Measurements from ENCODE around the gene KIN. TPM values are rescaled to one million over a fixed set of nuclear protein-coding genes. Genes with fewer than 3 reads are reported as not detected.
"Not testable (repeated sequence)": the region's sequence is repeated elsewhere in the genome, so short reads cannot be mapped to it uniquely, and the experiment has no call there.

KIN gene
- total RNA-seq (2014; rRNA removed; shearing (Covaris generic)) = 15.7 and 16.6 TPM in 2 replicates

- peak; percentile 96 for DNase-seq (ENCODE audit: low read depth)
Measured at GRCh38 chr10:7787857-7788638, at the start of gene KIN, which contains the start of gene ATP5F1C. TSS of gene KIN (minus strand) at chr10:7787993. CDS start at chr10:7787933, 60 bp downstream. TSS of gene ATP5F1C (plus strand) at chr10:7788177. CDS start at chr10:7788208, 31 bp downstream.

DNA sequence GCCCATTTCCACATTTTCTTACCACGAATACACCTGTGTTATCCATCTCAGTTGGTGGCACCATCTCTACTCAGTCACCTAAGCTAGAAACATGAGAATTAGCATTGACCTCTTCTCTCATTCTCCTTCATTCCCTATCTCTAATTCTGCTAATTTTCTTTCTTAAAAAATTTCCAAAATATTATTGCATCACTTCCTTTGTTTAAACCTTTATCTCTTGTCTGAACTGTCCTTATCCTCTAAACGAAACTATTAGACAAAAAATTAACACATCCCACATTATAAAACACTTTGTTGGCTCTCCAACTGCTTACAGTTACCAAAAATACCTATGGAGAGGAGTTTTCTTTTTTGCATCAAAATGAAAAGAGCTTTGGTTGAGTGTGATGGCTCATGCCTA lies 48.8 kb upstream of the KIN start:
- no peak for DNase-seq (ENCODE audit: low read depth)

GRCh38 chr10:7834262-7834661 lies 46.5 kb upstream of the KIN start:
- no peak for DNase-seq (ENCODE audit: low read depth)

DNA sequence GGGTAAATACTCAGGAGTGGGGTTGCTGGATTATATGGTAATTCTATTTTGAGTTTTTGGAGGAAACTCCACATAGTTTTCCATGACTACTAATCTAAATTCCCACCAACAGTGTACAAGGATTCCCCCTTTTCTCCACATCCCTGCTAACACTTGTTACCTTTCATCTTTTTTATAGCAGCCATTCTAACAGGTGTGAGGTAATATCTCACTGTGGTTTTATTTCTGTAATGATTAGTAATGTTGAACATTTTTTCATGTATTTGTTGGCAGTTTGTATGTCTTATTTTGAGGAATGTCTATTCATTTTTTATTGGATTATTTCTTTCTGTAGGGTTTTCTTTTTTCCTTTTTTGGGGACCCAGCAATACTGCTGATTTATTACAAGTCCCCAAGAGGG lies 45.4 kb upstream of the KIN start:
- no peak for DNase-seq (ENCODE audit: low read depth)

DNA sequence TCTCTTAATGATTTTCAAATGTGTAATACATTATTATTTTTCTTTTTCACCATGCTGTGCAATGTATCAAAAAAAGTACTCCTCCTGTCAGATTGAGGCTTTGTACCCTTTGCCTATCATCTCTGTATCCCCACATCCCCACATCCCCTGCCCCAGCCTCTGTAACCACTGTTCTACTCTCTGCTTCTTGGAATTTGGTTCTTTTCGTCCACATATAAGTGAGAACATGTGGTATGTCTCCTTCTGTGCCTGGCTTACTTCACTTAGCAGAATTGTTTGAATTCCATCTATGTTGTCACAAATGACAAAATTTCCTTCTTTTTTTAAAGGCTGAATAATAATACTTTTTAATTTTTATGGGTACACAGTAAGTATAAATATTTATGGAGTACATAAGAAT lies 44.3 kb upstream of the KIN start:
- DNase-seq (ENCODE audit: low read depth) = no peak

GRCh38 chr10:7829289-7829834 lies 41.6 kb upstream of the KIN start:
- DNase-seq (ENCODE audit: low read depth) = no peak

- peak; percentile 42 for DNase-seq (ENCODE audit: low read depth)
Measured at GRCh38 chr10:7826971-7827370, 39.2 kb upstream of the KIN start.

DNA sequence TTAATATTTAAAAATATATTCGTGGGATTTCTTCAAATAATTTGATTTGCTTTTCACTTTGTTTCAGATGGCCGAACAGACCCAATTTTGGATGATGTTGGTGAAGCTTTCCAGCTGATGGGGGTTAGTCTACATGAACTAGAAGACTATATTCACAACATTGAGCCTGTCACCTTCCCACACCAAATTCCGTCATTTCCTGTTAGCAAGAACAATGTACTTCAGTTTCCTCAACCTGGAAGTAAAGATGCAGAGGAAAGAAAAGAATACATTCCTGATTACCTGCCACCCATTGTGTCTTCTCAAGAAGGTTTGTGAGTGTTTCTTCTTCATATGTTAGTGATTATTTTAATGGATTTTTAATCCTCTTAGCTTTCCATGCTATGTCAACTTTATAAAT lies 36.5 kb upstream of the KIN start:
- DNase-seq (ENCODE audit: low read depth) = no peak

GRCh38 chr10:7819121-7819460 lies 31.3 kb upstream of the KIN start:
- peak; percentile 19 for DNase-seq (ENCODE audit: low read depth)

DNA sequence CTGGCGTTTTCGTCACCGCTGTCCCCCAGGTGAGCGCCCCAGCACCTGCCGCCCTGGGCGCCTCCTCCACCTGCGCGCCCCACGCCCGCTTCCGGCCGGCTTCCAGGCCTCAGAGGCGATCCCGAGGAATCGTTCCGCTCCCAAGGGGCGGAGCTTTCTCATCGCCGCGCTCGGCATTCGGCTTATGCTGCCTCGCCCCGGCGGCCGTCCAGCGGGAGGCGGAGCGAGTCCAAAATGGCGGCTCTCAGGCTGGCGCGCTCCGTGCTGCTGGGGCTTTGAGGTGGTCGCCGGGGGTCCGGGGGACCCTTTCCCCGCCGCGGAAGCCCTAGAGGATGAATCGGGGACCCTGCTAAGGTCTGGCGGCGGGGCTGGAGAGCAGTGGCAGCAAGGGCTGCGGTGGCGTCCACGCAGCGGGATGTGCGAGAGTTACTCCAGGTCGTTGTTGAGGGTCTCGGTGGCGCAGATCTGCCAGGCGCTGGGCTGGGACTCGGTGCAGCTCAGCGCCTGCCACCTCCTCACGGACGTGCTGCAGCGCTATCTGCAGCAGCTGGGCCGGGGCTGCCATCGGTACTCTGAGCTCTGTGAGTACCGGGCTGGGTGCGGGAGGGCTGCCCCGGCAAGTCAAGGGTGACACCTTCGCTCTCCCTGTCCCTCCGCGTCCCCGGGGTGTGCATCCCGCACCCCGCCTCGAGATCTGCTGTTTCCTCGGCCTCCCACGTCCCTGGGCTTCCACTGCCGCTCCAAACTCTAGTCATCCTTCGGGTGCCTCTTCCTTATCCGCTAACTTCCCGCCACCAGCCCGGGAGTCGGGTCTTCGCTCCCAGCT lies 30.7 kb upstream of the KIN start, which contains the start of gene TAF3:
TSS of gene TAF3 (plus strand) at position 211 of the 826 bp plus-strand sequence. CDS start at position 416, 205 bp downstream.
- peak; percentile 90 for DNase-seq (ENCODE audit: low read depth)

- DNase-seq (ENCODE audit: low read depth) = no peak
Measured at GRCh38 chr10:7817984-7818294, 30.1 kb upstream of the KIN start.

DNA sequence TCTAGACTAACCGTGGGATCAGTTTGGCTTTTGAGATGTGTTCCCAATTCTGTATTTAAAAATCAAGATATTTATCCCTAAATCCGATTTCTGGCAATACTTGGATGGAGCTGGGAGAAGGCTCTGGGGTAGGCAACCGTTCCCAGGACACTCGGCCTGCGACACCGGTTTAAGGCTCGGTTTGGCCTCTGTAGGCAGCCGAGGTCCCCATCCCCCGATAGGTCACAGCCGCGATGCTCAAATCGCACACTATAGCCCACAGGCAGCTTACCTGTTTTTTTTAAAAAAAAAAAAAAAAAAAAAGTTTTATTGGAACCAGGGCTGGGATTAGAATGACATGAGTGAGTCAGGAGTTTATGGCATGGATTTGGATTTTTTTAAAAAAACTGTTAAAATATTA lies 29.8 kb upstream of the KIN start:
- no peak for DNase-seq (ENCODE audit: low read depth)

DNA sequence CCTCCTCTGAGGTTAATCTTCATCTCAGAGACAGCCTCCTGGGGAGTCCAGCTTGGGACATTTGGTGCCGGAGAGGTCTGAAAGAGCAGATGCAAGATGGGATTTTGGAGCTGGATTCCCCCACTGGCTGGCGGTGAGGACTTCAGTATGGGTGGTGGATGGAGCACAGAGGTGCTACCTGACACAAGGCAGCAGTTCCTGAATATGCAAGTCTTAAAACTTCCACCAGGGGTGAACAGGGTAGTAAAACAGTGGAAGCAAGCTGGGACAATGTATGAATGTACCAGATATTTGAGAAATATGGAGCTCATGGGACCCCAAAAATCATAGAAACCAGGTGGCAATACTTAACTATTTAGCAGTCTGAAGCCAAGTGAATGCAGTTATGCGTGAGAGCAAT lies 25.7 kb upstream of the KIN start:
- DNase-seq (ENCODE audit: low read depth) = no peak

GRCh38 chr10:7811743-7812142 lies 23.9 kb upstream of the KIN start:
- DNase-seq (ENCODE audit: low read depth) = not testable (repeated sequence)

DNA sequence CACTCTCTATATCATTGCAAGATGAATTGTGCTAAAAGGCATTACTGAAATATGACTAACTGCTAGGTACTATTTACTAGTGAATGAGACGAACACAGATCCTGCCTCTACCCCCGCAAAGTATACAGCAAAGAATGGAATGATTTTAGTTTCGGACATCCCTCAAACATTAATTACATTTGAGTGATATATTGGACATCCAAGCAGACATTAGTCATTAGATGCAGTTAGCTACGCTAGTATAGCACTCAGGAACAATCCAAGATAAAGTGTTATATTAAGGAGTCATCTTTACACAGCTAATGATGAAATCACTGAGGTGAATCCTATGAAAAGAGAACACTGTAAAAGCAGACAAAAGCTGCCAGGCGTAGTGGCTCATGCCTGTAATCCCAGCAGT lies 23.2 kb upstream of the KIN start:
- no peak for DNase-seq (ENCODE audit: low read depth)

GRCh38 chr10:7810443-7810842 lies 22.6 kb upstream of the KIN start:
- DNase-seq (ENCODE audit: low read depth) = no peak

- no peak for DNase-seq (ENCODE audit: low read depth)
Measured at GRCh38 chr10:7808686-7809267, 21.0 kb upstream of the KIN start.

DNA sequence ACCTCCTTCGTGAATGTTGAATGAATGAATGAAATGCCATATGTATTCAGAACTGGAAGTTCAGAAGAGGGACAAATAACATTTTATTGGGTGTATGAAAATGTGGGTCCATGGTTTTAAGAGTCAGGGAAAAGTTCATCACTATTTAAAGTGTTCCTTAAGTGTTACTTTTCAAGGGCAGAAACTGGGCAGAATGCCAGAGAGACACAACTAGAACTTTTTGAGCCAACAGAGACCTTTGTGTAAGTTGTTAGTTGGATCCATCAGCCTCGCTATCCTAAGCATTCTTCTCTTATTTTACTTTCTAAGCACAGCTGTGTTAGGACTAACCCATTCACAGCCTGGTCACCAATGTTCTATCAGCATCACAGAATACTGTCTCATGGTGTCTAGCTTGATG lies 16.9 kb upstream of the KIN start:
- no peak for DNase-seq (ENCODE audit: low read depth)

GRCh38 chr10:7804216-7804615 lies 16.4 kb upstream of the KIN start:
- no peak for DNase-seq (ENCODE audit: low read depth)

DNA sequence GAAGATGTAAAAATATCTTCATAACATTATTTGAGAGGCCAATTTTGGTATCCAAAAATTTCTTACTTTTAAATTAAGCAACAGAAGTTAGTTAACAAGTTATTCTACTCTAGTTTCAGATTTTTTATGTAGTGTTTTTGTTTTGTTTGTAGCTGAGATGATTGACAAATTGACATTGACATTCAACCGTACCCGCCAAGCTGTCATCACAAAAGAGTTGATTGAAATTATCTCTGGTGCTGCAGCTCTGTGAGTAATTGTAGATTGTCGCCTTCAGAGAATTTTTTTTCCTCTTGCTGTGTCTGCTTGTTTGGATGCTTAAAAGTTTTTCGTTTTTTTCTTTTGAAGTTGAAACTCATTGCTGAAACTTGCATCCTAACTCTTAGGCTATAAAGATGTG lies 14.8 kb upstream of the KIN start:
- DNase-seq (ENCODE audit: low read depth) = no peak

- peak; percentile 81 for DNase-seq (ENCODE audit: low read depth)
Measured at GRCh38 chr10:7797582-7797981, 9.8 kb upstream of the KIN start.

- DNase-seq (ENCODE audit: low read depth) = no peak
Measured at GRCh38 chr10:7795605-7796004, 7.8 kb upstream of the KIN start.
